NCI-H2107 treated with DMSO at 0.1 percent for 48 hours (cell line): Measurements from ENCODE around the gene PCDH18.

Experiments used
- DNase-seq: peaks from one replicate; lab custom pipeline; 2025; ENCODE audit not compliant: unreplicated experiment; lab: John Stamatoyannopoulos, UW

PCDH18 gene

DNA sequence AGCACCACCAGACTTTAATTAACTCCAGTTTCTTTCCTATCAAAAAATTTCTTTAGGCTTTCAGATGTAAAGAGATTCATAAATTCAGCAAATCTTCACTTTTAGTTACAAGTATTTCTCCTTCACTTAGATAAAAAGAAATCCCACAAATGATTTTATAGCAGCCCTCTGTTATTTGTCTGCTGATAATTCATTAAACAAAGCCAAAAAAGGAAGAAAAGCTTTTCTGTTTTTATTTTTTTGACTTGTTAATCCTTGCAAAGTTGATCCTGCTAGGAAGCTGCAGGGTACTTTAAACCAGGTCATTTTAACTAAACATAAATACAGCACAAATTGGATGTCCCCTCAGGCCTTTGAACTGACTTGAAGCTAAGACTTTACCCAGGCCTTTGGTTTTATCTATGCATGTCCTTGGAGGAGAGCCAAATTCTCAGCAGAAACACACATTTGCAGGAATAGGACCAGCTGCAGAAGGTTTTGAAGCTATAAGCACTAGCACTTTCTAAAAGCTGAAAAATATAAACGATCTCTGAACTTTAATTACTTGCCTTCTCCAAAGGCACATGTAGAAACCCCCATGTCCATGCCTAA lies 57.5 kb downstream of the PCDH18 start:
- no peak for DNase-seq

DNA sequence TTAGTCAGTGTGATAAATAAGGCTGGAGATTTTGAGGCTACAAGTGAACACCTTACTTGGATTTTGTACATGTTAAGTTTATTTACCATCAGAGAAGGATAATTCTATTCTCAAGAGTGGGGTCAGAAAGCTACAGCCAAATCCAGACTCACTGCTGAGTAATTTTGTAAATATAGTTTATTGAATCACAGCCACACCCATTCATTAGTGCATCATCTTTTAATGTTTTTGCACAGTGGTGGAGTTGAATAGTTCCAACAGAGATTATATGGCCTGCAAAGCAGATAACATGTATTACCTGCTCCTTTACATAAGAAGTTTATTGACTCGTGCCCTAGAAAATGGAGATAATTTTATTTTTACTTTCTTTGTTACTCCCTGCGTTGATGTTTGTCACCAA lies 60.4 kb downstream of the PCDH18 start:
- DNase-seq = no peak

DNA sequence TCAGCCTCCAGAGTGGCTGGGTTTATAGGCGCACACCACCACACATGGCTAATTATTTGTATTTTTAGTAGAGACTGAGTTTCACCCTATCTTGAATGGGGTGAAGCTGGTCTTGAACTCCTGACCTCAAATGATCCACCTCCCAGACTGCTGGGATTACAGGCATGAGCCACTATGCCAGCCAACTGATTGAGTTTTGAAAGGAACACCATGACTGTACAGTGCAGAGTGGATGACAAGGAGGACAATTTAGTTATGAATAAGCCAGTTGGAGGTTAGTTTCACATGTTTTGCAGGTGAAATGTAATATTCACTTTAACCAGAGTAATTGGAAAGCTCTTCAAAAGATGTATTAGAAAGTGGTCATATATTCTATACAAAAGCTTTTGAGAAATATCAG lies 60.8 kb downstream of the PCDH18 start:
- DNase-seq = no peak

DNA sequence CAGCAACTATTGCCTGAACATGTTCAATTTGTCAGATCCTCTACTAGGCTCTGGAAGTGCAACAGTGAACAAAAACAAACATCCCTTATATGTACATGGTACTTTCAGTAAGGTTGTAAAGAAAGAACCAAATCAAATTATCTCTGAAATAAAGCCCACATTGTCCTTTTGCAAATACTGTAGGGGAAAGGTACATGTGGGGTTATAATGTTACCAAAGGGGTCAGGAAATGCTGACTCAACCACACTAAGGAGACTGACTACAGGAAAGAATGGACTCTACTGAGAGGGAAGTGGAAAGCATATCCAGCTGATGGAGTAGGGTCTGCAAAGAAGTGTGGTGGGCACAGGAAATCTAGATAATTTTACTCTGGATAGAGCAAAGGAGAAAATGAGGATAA lies 61.5 kb downstream of the PCDH18 start:
- DNase-seq = no peak
